Spinal cord (tissue), 10 donors: ENCODE results near the gene ARHGAP31. TPM values are rescaled to one million over a fixed set of nuclear protein-coding genes. Genes with fewer than 3 reads are reported as not detected.

Source experiments
- DNase-seq, 6 donors: peaks; one replicate each; pipeline versions ENCODE4 v3.0.0 to v3.0.0-alpha.2; 2013 to 2015; ENCODE audit warnings: low spot score in 6 of 6, low read depth in 4 of 6
- H3K27ac ChIP-seq: one replicate; pipeline ENCODE4 v1.5.1; 2013; ENCODE audit warnings: low read depth, low read length, control low read depth
- H3K27me3 ChIP-seq: one replicate; pipeline ENCODE4 v1.6.1; 2013; ENCODE audit warnings: low read length; ENCODE audit not compliant: control insufficient read depth, insufficient read depth
- H3K36me3 ChIP-seq: one replicate; pipeline ENCODE4 v1.6.1; 2013; ENCODE audit warnings: low read length; ENCODE audit not compliant: control insufficient read depth, insufficient read depth
- H3K4me1 ChIP-seq: one replicate; pipeline ENCODE4 v1.6.1; 2013; ENCODE audit warnings: low read length; ENCODE audit not compliant: control insufficient read depth, insufficient read depth
- H3K4me3 ChIP-seq: one replicate; pipeline ENCODE4 v1.5.1; 2013; ENCODE audit warnings: low read depth, low read length, control low read depth
- H3K9me3 ChIP-seq: one replicate; pipeline ENCODE4 v1.6.1; 2013; ENCODE audit warnings: low read length; ENCODE audit not compliant: control insufficient read depth, insufficient read depth
- WGBS: methylation state at CpG from one replicate; pipeline ENCODE4 v1.1.5; 2013; ENCODE audit warnings: missing lambda C conversion rate; ENCODE audit not compliant: insufficient coverage; 5-methylcytosine and 5-hydroxymethylcytosine counted together
- polyA plus RNA-seq, 2 donors: library from polyadenylated mRNA; unstranded; fragments of 120-200 nt; gene quantifications; one replicate each; pipeline ENCODE4 v1.2.1, GENCODE V29; 2013; ENCODE audit not compliant: insufficient read length in 2 of 2
- total RNA-seq, 2 donors: library from RNA; depleted of rRNA in 1 of 2; stranded (reverse); fragments of 120-200 nt in 1 of 2; fragments of >200 nt in 1 of 2; gene quantifications; one replicate each; pipeline versions ENCODE4 v1.2.3 to v1.2.4, GENCODE V29; 2013 to 2014
- donor health status: healthy.

Gene ARHGAP31
- total and polyA plus RNA-seq, 4 donors, result 15.0 to 27.9 (median 21.4) TPM

GRCh38 chr3:119293105-119293870 is 895 bp upstream of the ARHGAP31 start:
- Histone ChIP-seq H3K9me3 (no peaks in the 10 kb centered on the region), H3K27ac (peak overlapping the region; percentile 97), H3K4me3 (peak overlapping the region; percentile 79), H3K4me1 (peaks cover 32% of the 10 kb centered on the region), H3K36me3 (no peaks in the 10 kb centered on the region), H3K27me3 (peaks cover 3% of the 10 kb centered on the region)
- WGBS, result 14% methylated on average over 3 of the region's 4 CpGs
- peak in 2 of 6 donors; percentile 47 to 61 for DNase-seq

DNA sequence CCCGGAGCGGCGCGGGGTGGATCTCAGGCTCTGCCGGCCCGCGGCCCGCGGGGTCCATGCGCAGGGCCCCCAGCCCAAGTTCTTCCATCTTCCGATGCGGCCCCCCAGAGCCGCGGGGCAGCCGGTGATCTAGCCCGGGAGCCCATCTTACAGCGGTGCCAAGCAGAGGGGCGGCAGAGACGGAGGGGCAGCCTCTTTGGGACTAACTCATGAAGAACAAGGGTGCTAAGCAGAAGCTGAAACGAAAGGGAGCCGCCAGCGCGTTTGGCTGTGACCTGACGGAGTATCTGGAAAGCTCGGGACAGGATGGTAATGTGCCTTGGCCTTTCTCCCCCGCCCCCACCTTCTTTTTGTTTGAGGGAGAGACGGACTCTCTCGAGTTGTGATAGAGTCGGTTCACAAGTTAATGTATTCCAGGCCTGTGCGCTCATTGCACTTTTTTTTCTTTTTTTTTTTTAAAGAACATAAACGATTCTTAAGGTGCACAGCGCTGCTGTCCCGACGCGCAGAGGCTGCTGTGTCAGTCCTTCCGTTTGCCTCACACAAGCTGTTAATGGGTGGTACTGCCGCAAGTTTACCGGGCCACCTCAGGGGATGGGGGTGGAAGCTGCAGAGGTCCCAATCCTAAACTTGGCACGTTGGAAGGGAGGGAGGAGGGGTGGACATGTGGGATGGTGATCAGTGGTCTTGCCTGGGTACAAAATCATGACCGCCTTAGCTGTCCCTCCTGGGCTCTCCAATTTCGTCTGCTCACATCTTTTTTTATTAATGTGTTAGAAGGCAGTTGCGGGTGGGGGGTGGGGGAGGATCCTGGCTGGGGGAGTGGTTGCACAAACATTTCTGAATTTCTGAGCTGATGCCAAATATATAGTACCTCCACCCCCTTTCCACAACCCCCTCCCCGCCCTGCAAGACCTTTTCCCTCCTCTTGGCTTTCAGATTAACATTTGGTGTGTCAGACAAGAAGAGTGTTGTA is 801 bp downstream of the ARHGAP31 start:
- under 1% methylated on average over 33 of the region's 43 CpGs for WGBS
- no peaks in the 10 kb centered on the region for H3K9me3 ChIP-seq
- H3K27ac ChIP-seq, result peak overlapping the region; percentile 97
- peaks cover 35% of the 10 kb centered on the region for H3K4me1 ChIP-seq
- peaks cover 3% of the 10 kb centered on the region for H3K27me3 ChIP-seq
- no peaks in the 10 kb centered on the region for H3K36me3 ChIP-seq
- peak overlapping the region; percentile 79 for H3K4me3 ChIP-seq
- peak in 4 of 6 donors; percentile 29 to 73 (median 54) for DNase-seq

GRCh38 chr3:119295816-119296726 is 1.9 kb downstream of the ARHGAP31 start:
- no peaks in the 10 kb centered on the region for H3K36me3 ChIP-seq
- peaks cover 3% of the 10 kb centered on the region for H3K27me3 ChIP-seq
- H3K4me1 ChIP-seq, result peaks cover 43% of the 10 kb centered on the region
- no peaks in the 10 kb centered on the region for H3K9me3 ChIP-seq
- H3K27ac ChIP-seq, result peak overlapping the region; percentile 97
- 17% methylated on average over 1 of the region's 8 CpGs for WGBS
- peak overlapping the region; percentile 79 for H3K4me3 ChIP-seq
- peak in 1 of 6 donors; percentile 41 for DNase-seq

DNA sequence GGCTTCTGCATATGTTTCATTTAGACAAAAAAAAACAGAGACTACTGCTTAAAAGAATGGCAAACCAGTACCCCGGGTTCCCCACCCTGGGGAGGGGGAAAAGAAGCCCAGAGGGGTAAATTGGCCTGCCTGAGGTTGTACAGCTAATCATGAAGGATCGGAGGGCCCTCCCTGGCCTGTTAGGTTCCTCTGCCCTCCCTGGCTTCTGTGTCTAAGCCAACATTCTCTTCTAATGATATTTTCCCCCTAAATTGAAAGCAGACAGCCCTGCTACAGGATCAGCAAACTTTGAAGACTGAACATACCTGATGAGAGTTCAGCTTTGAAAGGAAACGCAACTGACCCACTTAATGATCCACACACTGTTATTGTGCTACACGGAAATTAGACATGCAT is 2.5 kb downstream of the ARHGAP31 start:
- Histone ChIP-seq H3K4me1 (peaks cover 45% of the 10 kb centered on the region), H3K27ac (peak overlapping the region; percentile 97), H3K9me3 (no peaks in the 10 kb centered on the region), H3K4me3 (peak overlapping the region; percentile 79), H3K36me3 (no peaks in the 10 kb centered on the region), H3K27me3 (peaks cover 3% of the 10 kb centered on the region)
- DNase-seq, result no peak
- 60% methylated on average over 1 of the region's 4 CpGs for WGBS

GRCh38 chr3:119297169-119297568 is 3.0 kb downstream of the ARHGAP31 start:
- H3K9me3 ChIP-seq, result no peaks in the 10 kb centered on the region
- peak overlapping the region; percentile 79 for H3K4me3 ChIP-seq
- DNase-seq, result peak in 2 of 6 donors; percentile 33 to 63
- H3K4me1 ChIP-seq, result peaks cover 45% of the 10 kb centered on the region
- H3K36me3 ChIP-seq, result no peaks in the 10 kb centered on the region
- peak overlapping the region; percentile 97 for H3K27ac ChIP-seq
- peaks cover 3% of the 10 kb centered on the region for H3K27me3 ChIP-seq

DNA sequence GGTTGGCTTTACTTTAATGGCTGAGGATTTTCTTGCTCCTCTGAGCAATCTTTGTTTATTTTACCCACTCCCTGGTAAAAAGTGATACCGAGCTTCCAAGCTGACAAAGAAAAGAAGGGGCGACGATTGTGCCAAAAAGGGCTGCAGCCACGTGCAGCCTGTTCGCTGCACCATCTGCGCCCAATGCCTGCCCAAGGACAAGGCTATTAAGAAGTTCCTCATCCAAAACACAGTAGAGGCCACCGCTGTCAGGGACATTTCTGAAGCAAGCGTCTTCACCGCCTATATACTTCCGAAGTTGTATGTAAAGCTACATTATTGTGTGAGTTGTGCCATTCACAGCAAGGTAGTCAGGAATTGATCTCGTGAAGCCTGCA is 4.4 kb downstream of the ARHGAP31 start:
- Histone ChIP-seq H3K4me1 (peaks cover 43% of the 10 kb centered on the region), H3K36me3 (no peaks in the 10 kb centered on the region), H3K27ac (no peak overlapping the region), H3K4me3 (no peak overlapping the region), H3K9me3 (no peaks in the 10 kb centered on the region), H3K27me3 (peaks cover 3% of the 10 kb centered on the region)
- no peak for DNase-seq
- WGBS, result 66% methylated on average over 3 of the region's 11 CpGs

DNA sequence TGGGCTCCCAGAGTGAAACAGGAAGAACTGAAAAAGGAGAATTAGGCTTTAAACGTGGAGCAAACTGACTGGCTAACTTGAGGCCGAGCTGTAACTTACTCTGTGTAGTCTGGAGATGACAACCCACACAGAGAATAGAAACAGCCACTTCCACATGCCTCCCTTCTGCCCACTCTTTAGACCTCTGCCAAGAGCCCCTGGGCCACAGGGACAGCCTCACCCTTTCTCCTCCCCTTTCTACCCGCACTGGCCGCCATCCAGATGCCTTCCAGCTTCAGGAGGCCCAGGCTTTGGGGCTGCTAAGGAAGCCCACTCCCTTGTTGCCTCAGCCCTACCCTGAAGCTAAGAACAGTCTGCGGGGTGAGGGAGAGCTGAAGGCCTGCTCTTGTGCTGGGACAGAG is 6.8 kb downstream of the ARHGAP31 start:
- Histone ChIP-seq H3K36me3 (no peaks in the 10 kb centered on the region), H3K27me3 (no peaks in the 10 kb centered on the region), H3K4me1 (peaks cover 34% of the 10 kb centered on the region), H3K27ac (peak overlapping the region; percentile 74), H3K4me3 (no peak overlapping the region), H3K9me3 (no peaks in the 10 kb centered on the region)
- peak in 1 of 6 donors; percentile 64 for DNase-seq
- 54% methylated on average over 4 of the region's 5 CpGs for WGBS

GRCh38 chr3:119301662-119302061 is 7.5 kb downstream of the ARHGAP31 start:
- Histone ChIP-seq H3K36me3 (no peaks in the 10 kb centered on the region), H3K27ac (peak overlapping the region; percentile 74), H3K27me3 (no peaks in the 10 kb centered on the region), H3K4me1 (peaks cover 29% of the 10 kb centered on the region), H3K4me3 (no peak overlapping the region), H3K9me3 (no peaks in the 10 kb centered on the region)
- 93% methylated on average over 2 of the region's 3 CpGs for WGBS
- no peak for DNase-seq
